OCI-M1 (cell line): Measurements from ENCODE around the gene INPP5A.

Experiments
- DNase-seq: peaks from one replicate; lab custom pipeline; 2025; lab: John Stamatoyannopoulos, UW

The INPP5A gene

GRCh38 chr10:132535065-132535651, 2.4 kb upstream of the INPP5A start:
- no peak for DNase-seq

GRCh38 chr10:132536241-132536876, 1.2 kb upstream of the INPP5A start:
- DNase-seq, result peak; percentile 59

GRCh38 chr10:132536877-132537683, 507 bp upstream of the INPP5A start:
- peak; percentile 100 for DNase-seq

- DNase-seq, result peak; percentile 45
These were observed 623 bp downstream of the INPP5A start for GRCh38 chr10:132538031-132538789.

GRCh38 chr10:132538790-132539421, 1.3 kb downstream of the INPP5A start:
- peak; percentile 11 for DNase-seq

GRCh38 chr10:132539431-132539839, 1.8 kb downstream of the INPP5A start:
- DNase-seq, result no peak

- DNase-seq, result no peak
These were observed 2.3 kb downstream of the INPP5A start for GRCh38 chr10:132539894-132540293.

GRCh38 chr10:132540456-132540855, 2.9 kb downstream of the INPP5A start:
- DNase-seq, result no peak

GRCh38 chr10:132541129-132541528, 3.5 kb downstream of the INPP5A start:
- no peak for DNase-seq

GRCh38 chr10:132541601-132542011, 4.0 kb downstream of the INPP5A start:
- DNase-seq, result no peak

GRCh38 chr10:132542086-132542775, 4.6 kb downstream of the INPP5A start:
- DNase-seq, result no peak

- no peak for DNase-seq
These were observed 5.2 kb downstream of the INPP5A start for GRCh38 chr10:132542819-132543218.

- DNase-seq, result no peak
These were observed 6.5 kb downstream of the INPP5A start for GRCh38 chr10:132543916-132544743.

GRCh38 chr10:132544744-132545658, 7.4 kb downstream of the INPP5A start:
- DNase-seq, result peak; percentile 89

GRCh38 chr10:132545659-132546367, 8.2 kb downstream of the INPP5A start:
- DNase-seq, result no peak

GRCh38 chr10:132546567-132547420, 9.2 kb downstream of the INPP5A start:
- no peak for DNase-seq

- no peak for DNase-seq
These were observed 9.9 kb downstream of the INPP5A start for GRCh38 chr10:132547421-132547861.
